CD14-positive monocyte (primary cell): ENCODE measurements around the gene STK11. TPM values are rescaled to one million over a fixed set of nuclear protein-coding genes. Genes with fewer than 3 reads are reported as not detected.
A peak's percentile ranks its signal among the peaks of the same experiment; 100 is the strongest.

Source experiments
- DNase-seq, 3 donors: peaks; one replicate each; pipeline ENCODE4 v3.0.0-alpha.2; 2011 to 2022
- H2AFZ ChIP-seq: 2 replicates; pipeline ENCODE4 v1.6.0; 2012; ENCODE audit warnings: mild to moderate bottlenecking, low read depth, low read length, inconsistent platforms; ENCODE audit not compliant: insufficient read depth, poor library complexity, severe bottlenecking
- H3K27ac ChIP-seq, 2 donors: 1 replicate in 1 of 2; 2 replicates in 1 of 2; pipeline ENCODE4 v1.5.1; 2012 to 2013; ENCODE audit warnings: low read length in 2 of 2, control low read depth in 1 of 2, inconsistent platforms in 1 of 2, low read depth in 1 of 2, mild to moderate bottlenecking in 1 of 2
- H3K27me3 ChIP-seq, 2 donors: one replicate each; pipeline versions ENCODE4 v1.6.0 to v1.6.1; 2011 to 2013; ENCODE audit warnings: low read length in 2 of 2; ENCODE audit not compliant: control insufficient read depth in 2 of 2, insufficient read depth in 2 of 2
- H3K36me3 ChIP-seq, 2 donors: replicated peaks in 1 of 2; 1 replicate in 1 of 2; 2 replicates in 1 of 2; pipeline versions ENCODE4 v1.5.1 to v1.6.1; 2012 to 2013; ENCODE audit warnings: low read length in 2 of 2, control low read depth in 1 of 2, inconsistent platforms in 1 of 2, mild to moderate bottlenecking in 1 of 2; ENCODE audit not compliant: insufficient read depth in 2 of 2, control insufficient read depth in 1 of 2
- H3K4me1 ChIP-seq, 2 donors: 1 replicate in 1 of 2; 2 replicates in 1 of 2; pipeline versions ENCODE4 v1.5.1 to v1.6.1; 2012 to 2013; ENCODE audit warnings: low read length in 2 of 2, control low read depth in 1 of 2, inconsistent platforms in 1 of 2, mild to moderate bottlenecking in 1 of 2, moderate library complexity in 1 of 2; ENCODE audit not compliant: insufficient read depth in 2 of 2, control insufficient read depth in 1 of 2
- H3K4me2 ChIP-seq: replicated peaks from 2 replicates; pipeline ENCODE3; 2012; ENCODE audit warnings: low read length, moderate library complexity, mild to moderate bottlenecking; ENCODE audit not compliant: poor library complexity, severe bottlenecking; ENCODE audit errors: extremely low read depth
- H3K4me3 ChIP-seq, 3 experiments: fragments of 200-600 bp in 1 of 3; sonication (generic) in 1 of 3; replicated peaks in 1 of 3; 1 replicate in 2 of 3; 2 replicates in 1 of 3; pipeline ENCODE4 v1.5.1; 2011 to 2013; ENCODE audit warnings: low read length in 3 of 3, mild to moderate bottlenecking in 3 of 3, control low read depth in 2 of 3, low read depth in 2 of 3, inconsistent platforms in 1 of 3, moderate library complexity in 1 of 3
- H3K79me2 ChIP-seq: 2 replicates; pipeline ENCODE4 v1.6.0; 2012; ENCODE audit warnings: mild to moderate bottlenecking, control low read depth, inconsistent platforms, low read length, moderate library complexity; ENCODE audit not compliant: insufficient read depth
- H3K9ac ChIP-seq: 2 replicates; pipeline ENCODE4 v1.6.0; 2017; ENCODE audit warnings: low read length, mild to moderate bottlenecking; ENCODE audit not compliant: insufficient read depth, poor library complexity, severe bottlenecking
- H3K9me3 ChIP-seq, 2 donors: replicated peaks in 1 of 2; 1 replicate in 1 of 2; 2 replicates in 1 of 2; pipeline versions ENCODE4 v1.5.1 to v1.6.1; 2012 to 2013; ENCODE audit warnings: low read length in 2 of 2, control low read depth in 1 of 2; ENCODE audit not compliant: control insufficient read depth in 1 of 2, insufficient read depth in 1 of 2
- H4K20me1 ChIP-seq: 2 replicates; pipeline ENCODE4 v1.6.0; 2012; ENCODE audit warnings: mild to moderate bottlenecking, low read length, control low read depth, moderate library complexity; ENCODE audit not compliant: insufficient read depth
- H3K27ac Mint-ChIP-seq, 7 donors: one replicate each; pipeline ENCODE4 v1.8.0; 2020; ENCODE audit warnings: mild to moderate bottlenecking in 7 of 7, mixed read lengths in 7 of 7, moderate library complexity in 6 of 7, inconsistent platforms in 2 of 7
- H3K27me3 Mint-ChIP-seq, 3 donors: one replicate each; pipeline ENCODE4 v1.8.0; 2021 to 2022; ENCODE audit warnings: low read depth in 3 of 3, mild to moderate bottlenecking in 3 of 3, mixed read lengths in 3 of 3, moderate library complexity in 3 of 3, inconsistent platforms in 1 of 3
- H3K36me3 Mint-ChIP-seq, 2 donors: one replicate each; pipeline ENCODE4 v1.8.0; 2020; ENCODE audit warnings: mixed read lengths in 2 of 2, inconsistent platforms in 1 of 2, mild to moderate bottlenecking in 1 of 2
- H3K4me1 Mint-ChIP-seq: one replicate; pipeline ENCODE4 v1.8.0; 2020; ENCODE audit warnings: mild to moderate bottlenecking, mixed read lengths
- H3K4me3 Mint-ChIP-seq, 2 donors: one replicate each; pipeline ENCODE4 v1.8.0; 2020; ENCODE audit warnings: mild to moderate bottlenecking in 2 of 2, mixed read lengths in 2 of 2, moderate library complexity in 1 of 2
- H3K9me3 Mint-ChIP-seq, 7 donors: one replicate each; pipeline ENCODE4 v1.8.0; 2020 to 2022; ENCODE audit warnings: mixed read lengths in 7 of 7, mild to moderate bottlenecking in 6 of 7, moderate library complexity in 6 of 7, inconsistent platforms in 2 of 7
- WGBS: methylation state at CpG from one replicate; pipeline ENCODE4 v1.1.5; 2013; ENCODE audit warnings: missing lambda C conversion rate; ENCODE audit not compliant: insufficient coverage; 5-methylcytosine and 5-hydroxymethylcytosine counted together
- intact Hi-C, 2 donors: fragments of 100-400 bp; cut with micrococcal nuclease; formaldehyde crosslinking; loops; one replicate each; pipeline versions ENCODE4 v1.15.0 to v1.15.1; 2023
- polyA plus RNA-seq, 3 donors: library from polyadenylated mRNA; depleted of rRNA in 1 of 3; unstranded in 2 of 3; stranded (reverse) in 1 of 3; fragments of 300-500 nt in 2 of 3; fragments of >200 nt in 1 of 3; fragmentation: Illumina TruSeq in 2 of 3; gene quantifications; 1 replicate in 2 of 3; 2 replicates in 1 of 3; pipeline ENCODE4 v1.2.3, GENCODE V29; 2012 to 2021
- TF ChIP-seq, protein P1 (sequence below): fragments of 200-600 bp; IDR thresholded peaks from one replicate; pipeline ENCODE4 v1.8.0; 2022; ENCODE audit warnings: antibody characterized with exemption, mild to moderate bottlenecking

The STK11 gene
- polyA plus RNA-seq, 3 donors: 6.2 to 72.1 (median 15.4) TPM

DNA sequence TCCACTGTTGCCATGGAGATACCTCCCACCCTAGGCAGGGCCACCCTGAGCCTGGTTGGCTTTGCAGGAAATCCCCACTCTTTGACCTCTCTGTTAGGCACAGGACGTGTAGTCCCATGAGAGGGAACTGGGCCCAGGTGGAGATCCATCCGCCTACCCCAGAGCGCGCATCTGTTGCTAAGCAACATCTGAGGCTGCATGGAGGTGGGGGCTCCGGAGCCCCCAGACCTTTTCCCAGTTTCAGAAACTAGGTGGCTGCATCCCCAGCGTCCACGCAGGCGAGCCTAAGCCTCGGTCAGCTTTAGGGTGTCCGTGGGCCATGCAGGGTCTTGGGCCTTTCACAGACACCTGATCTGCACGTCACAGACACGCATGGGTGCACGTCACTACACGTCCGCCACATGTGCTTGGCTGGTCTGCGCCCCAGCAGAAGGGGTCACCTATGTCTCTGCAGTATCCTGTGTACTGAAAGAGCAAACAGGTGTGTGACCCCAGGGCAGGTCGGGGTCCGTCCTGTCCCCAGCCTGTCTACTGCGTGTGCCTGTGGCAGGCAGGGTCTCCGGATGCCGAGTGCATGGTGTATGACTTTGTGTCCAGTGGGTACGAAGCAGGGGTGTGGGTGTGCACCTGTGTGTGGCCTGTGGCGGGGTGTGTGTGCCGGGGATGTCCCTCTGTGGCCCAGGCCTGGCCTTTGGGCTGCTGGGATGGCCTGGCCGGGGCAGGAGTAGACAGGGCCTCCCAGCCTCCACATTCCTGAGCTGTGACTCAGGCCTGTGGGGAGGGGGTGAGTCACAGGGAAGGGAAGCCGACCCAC, 59.4 kb downstream of the STK11 start:
- Histone ChIP-seq H3K27me3 (peaks cover 0 to 8% of the 10 kb centered on the region in 2 donors), H2AFZ (no peak overlapping the region), H3K79me2 (peaks cover 22% of the 10 kb centered on the region), H3K4me1 (peaks cover 61 to 75% of the 10 kb centered on the region in 2 donors), H3K9me3 (no peaks in the 10 kb centered on the region), H3K4me3 (no peak overlapping the region), H4K20me1 (peaks cover 32% of the 10 kb centered on the region), H3K4me2 (no peak overlapping the region), H3K9ac (no peak overlapping the region), H3K36me3 (no peaks in the 10 kb centered on the region), H3K27ac (peak overlapping the region in 1 of 2 donors; percentile 9)
- Mint-ChIP-seq H3K4me1 (peaks cover 49% of the 10 kb centered on the region), H3K36me3 (peaks cover 0 to 5% of the 10 kb centered on the region in 2 donors), H3K27me3 (peaks cover 12 to 22% (median 14%) of the 10 kb centered on the region in 3 donors), H3K9me3 (peaks cover 0 to 2% (median 0%) of the 10 kb centered on the region in 7 donors), H3K4me3 (peak overlapping the region; percentile 9 to 37), H3K27ac (peak overlapping the region in 4 of 7 donors; percentile 26 to 70 (median 54))
- peak in 2 of 3 donors; percentile 60 to 82 for DNase-seq
- TF ChIP-seq, protein P1, sequence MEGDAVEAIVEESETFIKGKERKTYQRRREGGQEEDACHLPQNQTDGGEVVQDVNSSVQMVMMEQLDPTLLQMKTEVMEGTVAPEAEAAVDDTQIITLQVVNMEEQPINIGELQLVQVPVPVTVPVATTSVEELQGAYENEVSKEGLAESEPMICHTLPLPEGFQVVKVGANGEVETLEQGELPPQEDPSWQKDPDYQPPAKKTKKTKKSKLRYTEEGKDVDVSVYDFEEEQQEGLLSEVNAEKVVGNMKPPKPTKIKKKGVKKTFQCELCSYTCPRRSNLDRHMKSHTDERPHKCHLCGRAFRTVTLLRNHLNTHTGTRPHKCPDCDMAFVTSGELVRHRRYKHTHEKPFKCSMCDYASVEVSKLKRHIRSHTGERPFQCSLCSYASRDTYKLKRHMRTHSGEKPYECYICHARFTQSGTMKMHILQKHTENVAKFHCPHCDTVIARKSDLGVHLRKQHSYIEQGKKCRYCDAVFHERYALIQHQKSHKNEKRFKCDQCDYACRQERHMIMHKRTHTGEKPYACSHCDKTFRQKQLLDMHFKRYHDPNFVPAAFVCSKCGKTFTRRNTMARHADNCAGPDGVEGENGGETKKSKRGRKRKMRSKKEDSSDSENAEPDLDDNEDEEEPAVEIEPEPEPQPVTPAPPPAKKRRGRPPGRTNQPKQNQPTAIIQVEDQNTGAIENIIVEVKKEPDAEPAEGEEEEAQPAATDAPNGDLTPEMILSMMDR: no peak
- 91% methylated on average over 22 of the region's 26 CpGs for WGBS
- intact Hi-C loops: loop anchor here in 1 of 2 donors (5.0 kb wide), 1 partner anchor 163 kb away; the partner anchor contains the start of gene GPX4

DNA sequence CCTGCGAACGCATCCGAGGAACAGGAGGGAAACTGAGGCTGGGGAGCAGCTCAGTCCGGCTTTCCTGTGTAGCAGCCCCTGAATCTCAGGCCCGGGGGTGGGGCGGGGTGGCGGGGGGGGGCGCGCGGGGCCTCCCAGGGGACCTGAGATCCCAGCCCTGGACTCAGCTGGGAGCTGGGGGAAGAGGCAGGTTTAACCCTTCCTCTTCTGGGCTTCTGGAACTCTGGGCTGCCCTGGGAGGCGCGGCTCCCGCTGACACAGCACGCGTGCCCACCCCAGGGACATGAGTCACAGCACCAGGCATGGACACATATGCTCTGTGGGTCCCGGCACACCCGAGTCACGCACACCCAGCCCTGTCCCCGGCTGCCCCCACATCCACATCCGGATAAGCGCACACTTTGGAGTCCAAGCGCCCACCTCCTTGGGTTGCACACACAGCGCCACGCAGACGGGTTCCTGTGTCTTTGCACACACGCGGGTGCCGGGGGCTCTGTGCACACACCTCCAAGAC, 60.1 kb downstream of the STK11 start:
- Mint-ChIP-seq H3K9me3 (peaks cover 0 to 2% (median 0%) of the 10 kb centered on the region in 7 donors), H3K36me3 (peaks cover 6 to 8% of the 10 kb centered on the region in 2 donors), H3K4me3 (peak overlapping the region; percentile 68 to 74), H3K27me3 (peaks cover 11 to 22% (median 14%) of the 10 kb centered on the region in 3 donors), H3K27ac (peak overlapping the region in 6 of 7 donors; percentile 60 to 83 (median 73)), H3K4me1 (peaks cover 55% of the 10 kb centered on the region)
- H3K36me3 ChIP-seq: peaks cover 0 to 3% of the 10 kb centered on the region in 2 donors
- peak overlapping the region; percentile 19 to 79 for H3K27ac ChIP-seq
- peaks cover 0 to 8% of the 10 kb centered on the region in 2 donors for H3K27me3 ChIP-seq
- TF ChIP-seq, protein P1: no peak
- H2AFZ ChIP-seq: peak overlapping the region; percentile 75
- peaks cover 61 to 75% of the 10 kb centered on the region in 2 donors for H3K4me1 ChIP-seq
- H3K9me3 ChIP-seq: no peaks in the 10 kb centered on the region
- peak overlapping the region; percentile 71 for H3K9ac ChIP-seq
- H4K20me1 ChIP-seq: peaks cover 33% of the 10 kb centered on the region
- H3K79me2 ChIP-seq: peaks cover 24% of the 10 kb centered on the region
- H3K4me2 ChIP-seq: peak overlapping the region; percentile 89
- intact Hi-C loops: loop anchor here in 1 of 2 donors (5.0 kb wide), 1 partner anchor 163 kb away; the partner anchor contains the start of gene GPX4
- peak; percentile 88 to 96 (median 91) for DNase-seq
- 16% methylated on average over 18 of the region's 28 CpGs for whole genome bisulfite sequencing
- peak overlapping the region in 2 of 3 experiments; percentile 39 to 77 for H3K4me3 ChIP-seq
